Panc1 (cell line): ENCODE data around the gene BCO2. TPM values are rescaled to one million over a fixed set of nuclear protein-coding genes. Genes with fewer than 3 reads are reported as not detected.

Source experiments
- ATAC-seq: fragments of 200-7000 bp; cut with Tn5 transposase; 2 replicates; pipeline ENCODE4 v1.9.1; 2020; ENCODE audit warnings: mild to moderate bottlenecking, moderate library complexity
- BruUV-seq: library from RNA; stranded (reverse); fragments of 400-500 nt; replicated peaks from 2 replicates; lab custom pipeline; 2021; lab: Mats Ljungman, UMichigan
- CTCF ChIA-PET: fragments of 300-600 bp; sonication (Branson Sonifier 250); formaldehyde crosslinking; loops from one replicate; lab custom pipeline; 2022; ENCODE audit warnings: antibody characterized with exemption; lab: Charles Lee
- POLR2A ChIA-PET: fragments of 300-600 bp; sonication (Branson Sonifier 250); formaldehyde crosslinking; loops from one replicate; lab custom pipeline; 2022; ENCODE audit warnings: antibody characterized with exemption; lab: Charles Lee
- DNase-seq: peaks from one replicate; pipeline ENCODE4 v3.0.0-alpha.2; 2010; ENCODE audit warnings: low read depth, low spot score
- H3K27ac ChIP-seq: 2 replicates; pipeline ENCODE4 v1.5.1; 2011; ENCODE audit warnings: mild to moderate bottlenecking, low read length, inconsistent platforms
- H3K27me3 ChIP-seq: fragments of 200-500 bp; sonication (Bioruptor generic); 2 replicates; pipeline ENCODE4 v1.6.0; 2014; ENCODE audit warnings: low read length, inconsistent platforms; ENCODE audit not compliant: control insufficient read depth, insufficient read depth
- H3K36me3 ChIP-seq: fragments of 200-500 bp; sonication (Bioruptor generic); 2 replicates; pipeline ENCODE4 v1.5.1; 2014; ENCODE audit warnings: inconsistent platforms, mild to moderate bottlenecking, low read length, moderate library complexity; ENCODE audit not compliant: control insufficient read depth, insufficient read depth
- H3K4me1 ChIP-seq: 2 replicates; pipeline ENCODE4 v1.5.1; 2011; ENCODE audit warnings: inconsistent platforms, mild to moderate bottlenecking, low read length, moderate library complexity; ENCODE audit not compliant: control insufficient read depth, insufficient read depth
- H3K4me3 ChIP-seq, 2 experiments: 2 replicates each; pipeline ENCODE4 v1.5.1; 2011 to 2012; ENCODE audit warnings: low read depth in 2 of 2, low read length in 2 of 2, mild to moderate bottlenecking in 2 of 2, inconsistent platforms in 1 of 2, moderate library complexity in 1 of 2
- H3K9me3 ChIP-seq: fragments of 200-500 bp; sonication (Bioruptor generic); 2 replicates; pipeline ENCODE4 v1.5.1; 2014; ENCODE audit warnings: low read depth, mild to moderate bottlenecking, inconsistent platforms, low read length, moderate library complexity; ENCODE audit not compliant: control insufficient read depth, insufficient read depth
- CTCF ChIP-seq: fragments of 450-650 bp; IDR thresholded peaks from 2 replicates; pipeline ENCODE4 v1.5.1; 2017; ENCODE audit warnings: mild to moderate bottlenecking
- POLR2AphosphoS5 ChIP-seq: IDR thresholded peaks from 2 replicates; pipeline ENCODE4 v1.6.1; 2012; ENCODE audit warnings: mild to moderate bottlenecking, low read depth, low read length, moderate library complexity
- REST ChIP-seq, 2 experiments: IDR thresholded peaks; 2 replicates each; pipeline ENCODE4 v1.6.1; 2011 to 2012; ENCODE audit warnings: low read depth in 2 of 2, control low read depth in 1 of 2, low read length in 1 of 2, mild to moderate bottlenecking in 1 of 2, moderate library complexity in 1 of 2; ENCODE audit not compliant: insufficient read depth in 1 of 2
- SIN3A ChIP-seq: IDR thresholded peaks from 2 replicates; pipeline ENCODE4 v1.6.1; 2012; ENCODE audit warnings: low read depth, mild to moderate bottlenecking, low read length, moderate library complexity, borderline replicate concordance; ENCODE audit not compliant: insufficient read depth
- TCF7L2 ChIP-seq: IDR thresholded peaks from 2 replicates; pipeline ENCODE4 v1.6.1; 2011; ENCODE audit warnings: mild to moderate bottlenecking, low read depth, low read length, inconsistent platforms
- in situ Hi-C: cut with HindIII; loops from 2 replicates; pipeline ENCODE4 v1.10.0; 2016; ENCODE audit warnings: low sequenced_read_pairs, low pct_unique_long_range_greater_than_20kb
- intact Hi-C: fragments of 100-400 bp; cut with micrococcal nuclease; formaldehyde crosslinking; loops from one replicate; pipeline ENCODE4 v1.10.0; 2022; ENCODE audit not compliant: unreplicated experiment
- total RNA-seq: library from RNA; stranded (reverse); gene quantifications from one replicate; pipeline ENCODE4 v1.2.1, GENCODE V29; 2021; ENCODE audit not compliant: unreplicated experiment

The BCO2 gene
- total RNA-seq, 1 experiment from 2014 or later, result 2.5 TPM

DNA sequence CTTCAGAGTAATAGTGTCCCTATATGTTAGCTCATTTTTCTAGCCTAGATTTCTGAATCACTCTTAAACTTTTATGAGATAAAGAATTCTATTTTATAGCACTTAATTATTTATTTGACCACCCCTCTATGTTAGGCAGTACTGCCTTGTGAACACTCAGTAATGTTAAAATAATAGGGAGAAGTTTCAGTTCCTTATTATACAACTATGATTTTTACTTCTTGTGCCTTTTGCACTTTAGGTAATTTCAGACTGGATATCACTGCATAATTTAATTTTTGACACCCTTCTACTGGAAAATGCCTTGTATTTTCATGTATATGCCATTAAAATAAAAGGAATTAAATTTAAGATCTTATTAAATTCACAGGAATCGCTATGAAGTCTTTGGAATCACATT lies 3.1 kb downstream of the BCO2 start:
- no peak for DNase-seq
- in situ Hi-C loops, result no loop called here
- Histone ChIP-seq H3K4me3 (no peak overlapping the region), H3K9me3 (no peaks in the 10 kb centered on the region), H3K36me3 (no peaks in the 10 kb centered on the region), H3K4me1 (peaks cover 11% of the 10 kb centered on the region), H3K27me3 (no peaks in the 10 kb centered on the region), H3K27ac (no peak overlapping the region)
- ChIA-PET CTCF (interaction anchor here (0.7 kb wide), 1 partner anchor 18 kb away, joined by 5 read pairs; no protein-coding TSS in a partner anchor), POLR2A (interaction anchor here (0.7 kb wide), 1 partner anchor 1311 kb away, joined by 6 read pairs; no protein-coding TSS in a partner anchor)
- no TSS peak for BruUV-seq
- TF ChIP-seq SIN3A (no peak), TCF7L2 (no peak), POLR2AphosphoS5 (no peak), CTCF (no peak), REST (IDR thresholded peaks at IDR 0.05; ENCODE audit: insufficient read depth in 1 of 2, low read depth in 2 of 2, low read length in 1 of 2) (no peak)
- intact Hi-C loops, result no loop called here
- ATAC-seq, result no peak

GRCh38 chr11:112178936-112179335 lies 3.6 kb downstream of the BCO2 start:
- no peak overlapping the region for H3K27ac ChIP-seq
- no peaks in the 10 kb centered on the region for H3K9me3 ChIP-seq
- no TSS peak for BruUV-seq
- ATAC-seq (no peak), DNase-seq (no peak)
- in situ Hi-C loops, result no loop called here
- no peaks in the 10 kb centered on the region for H3K27me3 ChIP-seq
- intact Hi-C loops, result no loop called here
- TF ChIP-seq TCF7L2 (no peak), REST (IDR thresholded peaks at IDR 0.05; ENCODE audit: insufficient read depth in 1 of 2, low read depth in 2 of 2, low read length in 1 of 2) (no peak), POLR2AphosphoS5 (no peak), CTCF (no peak), SIN3A (no peak)
- no peak overlapping the region for H3K4me3 ChIP-seq
- no peaks in the 10 kb centered on the region for H3K36me3 ChIP-seq
- CTCF ChIA-PET, result no interaction called here
- H3K4me1 ChIP-seq, result peaks cover 11% of the 10 kb centered on the region
- POLR2A ChIA-PET, result no interaction called here
